ENCODE data around the gene ZBTB20.

GRCh38 chr3:114794894-114795630 is 352.0 kb downstream of the ZBTB20 start:
- TF ChIP-seq EP300 (IDR thresholded peaks at IDR 0.05) (no peak), CTCF (IDR thresholded peaks at IDR 0.05) (no peak), POLR2A (IDR thresholded peaks at IDR 0.05; ENCODE audit: low read depth) (no peak)

Measured in esophagus muscularis mucosa (tissue), 4 donors.